NCI-H128 (cell line): ENCODE measurements around the gene PYGB.
"Not testable (repeated sequence)": the region's sequence is repeated elsewhere in the genome, so short reads cannot be mapped to it uniquely, and the experiment has no call there.

Experiments
- DNase-seq: peaks from one replicate; lab custom pipeline; 2025; ENCODE audit not compliant: unreplicated experiment; lab: John Stamatoyannopoulos, UW

Gene PYGB

DNA sequence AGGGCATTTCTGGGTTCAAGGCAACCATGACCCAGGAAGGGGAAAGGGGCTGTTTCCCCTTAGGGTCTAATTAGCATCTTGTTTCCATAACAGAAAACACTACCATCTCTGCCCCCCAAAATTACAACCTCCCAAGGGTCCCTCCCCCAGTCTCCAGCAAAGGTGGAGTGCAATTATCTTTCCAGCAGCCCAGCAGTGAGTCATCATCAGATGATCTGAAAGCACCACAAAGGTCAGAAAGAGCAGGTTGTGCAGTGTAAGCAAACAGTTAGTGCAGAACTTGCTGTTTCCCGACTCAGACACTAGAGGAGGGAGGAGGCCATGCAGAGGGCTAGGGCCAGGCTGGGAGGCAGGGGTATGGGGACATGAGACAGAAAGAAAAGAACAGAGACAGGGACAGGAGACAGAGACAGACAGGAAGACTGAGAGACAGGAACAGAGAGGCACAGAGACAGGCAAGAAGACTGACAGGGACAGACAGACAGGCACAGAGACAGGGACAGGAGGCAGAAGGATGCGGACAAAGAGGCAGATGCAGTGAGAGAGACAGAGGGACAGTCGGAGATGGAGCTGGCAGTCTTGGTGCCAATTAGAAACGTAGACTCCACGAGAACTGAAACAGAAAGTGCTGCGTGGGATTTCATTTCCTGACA, 62.5 kb downstream of the PYGB start:
- DNase-seq: peak; percentile 19

DNA sequence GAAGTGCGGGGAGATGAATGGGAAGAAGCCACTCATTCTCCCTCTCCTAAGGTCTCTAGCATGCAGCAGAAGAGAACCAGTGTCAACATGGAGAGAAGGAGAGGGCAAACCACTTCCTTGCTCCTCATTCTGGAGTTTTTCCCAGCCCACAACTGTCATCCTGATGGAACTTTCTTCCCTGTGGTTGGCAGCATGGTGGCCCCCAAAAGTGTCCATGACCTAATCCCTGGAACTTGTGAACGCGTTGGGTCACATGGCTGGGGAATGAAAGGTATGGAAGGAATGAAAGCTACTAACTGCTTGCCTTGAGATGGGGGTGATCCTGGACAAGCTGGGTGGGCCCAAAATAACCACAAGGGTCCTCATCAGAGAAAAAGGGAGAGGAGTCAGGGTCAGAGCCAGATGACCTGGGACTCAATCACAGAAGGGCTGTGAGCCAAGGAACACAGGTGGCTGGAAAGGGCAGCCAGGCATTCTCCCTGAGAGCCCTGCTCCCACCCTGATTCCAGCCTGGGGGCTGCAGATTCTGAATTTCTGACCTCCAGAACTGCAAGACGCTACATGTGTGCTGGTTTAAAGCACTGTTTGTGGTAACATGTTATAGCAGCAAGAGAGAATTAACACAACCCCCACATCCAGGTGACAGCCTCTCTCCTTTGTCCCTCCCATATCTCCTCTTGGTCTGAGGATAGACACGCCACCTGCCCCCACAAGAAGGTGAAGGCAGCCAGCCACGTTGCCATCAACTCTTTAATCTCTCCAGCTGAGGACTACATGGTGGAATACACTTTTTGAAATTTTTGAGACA, 63.2 kb downstream of the PYGB start:
- no peak for DNase-seq

DNA sequence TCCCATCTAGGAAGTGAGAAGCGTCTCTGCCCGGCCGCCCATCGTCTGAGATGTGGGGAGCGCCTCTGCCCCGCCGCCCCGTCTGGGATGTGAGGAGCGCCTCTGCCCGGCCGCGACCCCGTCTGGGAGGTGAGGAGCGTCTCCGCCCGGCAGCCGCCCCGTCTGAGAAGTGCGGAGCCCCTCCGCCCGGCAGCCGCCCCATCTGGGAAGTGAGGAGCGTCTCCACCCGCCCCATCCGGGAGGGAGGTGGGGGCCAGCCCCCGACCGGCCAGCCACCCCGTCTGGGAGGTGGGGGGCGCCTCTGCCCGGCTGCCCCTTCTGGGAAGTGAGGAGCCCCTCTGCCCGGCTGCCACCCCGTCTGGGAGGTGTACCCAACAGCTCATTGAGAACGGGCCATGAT, 64.8 kb downstream of the PYGB start:
- not testable (repeated sequence) for DNase-seq

DNA sequence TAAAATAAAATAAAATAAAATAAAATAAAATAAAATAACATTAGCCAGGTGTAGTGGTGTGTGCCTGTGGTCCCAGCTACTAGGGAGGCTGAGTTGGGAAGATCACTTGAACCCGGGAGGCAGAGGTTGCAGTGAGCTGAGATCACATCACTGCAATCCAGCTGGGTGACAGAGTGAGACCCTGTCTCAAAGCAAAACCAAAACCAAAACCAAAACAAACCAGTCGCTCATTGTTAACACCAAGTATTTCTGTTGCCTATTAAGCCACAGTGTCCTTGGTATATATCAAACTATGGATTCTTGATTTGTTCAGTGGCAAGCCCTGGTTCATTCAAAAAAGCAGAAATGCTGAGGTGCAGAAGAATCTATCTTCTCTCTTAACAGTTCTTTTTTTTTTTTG, 65.7 kb downstream of the PYGB start:
- DNase-seq: no peak

DNA sequence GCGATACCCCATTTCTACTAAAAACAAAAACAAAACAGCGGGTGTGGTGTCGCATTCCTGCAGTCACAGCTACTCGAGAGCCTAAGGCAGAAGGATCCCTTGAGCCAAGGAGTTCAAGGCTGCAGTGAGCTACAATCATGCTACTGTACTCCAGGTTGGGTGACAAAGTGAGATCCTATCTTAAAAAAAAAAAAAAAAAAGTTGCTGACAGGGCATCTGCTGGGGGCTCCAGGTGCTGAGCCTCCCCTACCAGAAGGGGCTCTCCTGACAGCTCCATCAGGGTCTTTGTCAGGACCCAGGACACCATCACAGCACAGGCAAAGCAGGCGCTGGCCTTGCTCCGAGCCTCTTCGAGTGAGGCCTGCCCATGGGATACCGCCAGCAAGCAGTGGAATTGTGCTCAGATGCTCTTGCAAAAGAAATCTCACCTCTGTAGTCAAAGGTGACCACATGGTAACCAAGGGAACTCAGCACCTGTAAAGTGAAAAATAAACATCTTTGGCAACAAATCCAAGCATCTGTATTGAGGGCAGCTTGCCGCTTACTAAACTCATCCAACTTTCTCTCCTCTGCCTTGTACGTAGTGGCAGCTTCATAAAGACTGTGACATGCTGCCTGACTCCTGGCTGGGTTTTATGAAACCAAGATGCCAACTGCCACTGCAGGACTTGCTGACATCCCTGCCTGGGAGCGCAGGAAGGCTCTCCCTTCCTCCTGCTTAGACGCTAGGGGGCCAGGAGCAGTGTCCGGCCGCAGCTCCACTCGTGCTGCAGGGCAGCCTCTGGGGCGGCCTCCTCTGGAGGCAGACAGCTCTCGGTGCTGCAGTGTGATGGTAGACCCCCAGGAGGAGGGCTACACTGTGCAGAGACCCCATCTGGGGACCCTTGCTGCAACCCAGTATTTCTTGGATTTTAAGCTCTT, 66.9 kb downstream of the PYGB start:
- DNase-seq: no peak

DNA sequence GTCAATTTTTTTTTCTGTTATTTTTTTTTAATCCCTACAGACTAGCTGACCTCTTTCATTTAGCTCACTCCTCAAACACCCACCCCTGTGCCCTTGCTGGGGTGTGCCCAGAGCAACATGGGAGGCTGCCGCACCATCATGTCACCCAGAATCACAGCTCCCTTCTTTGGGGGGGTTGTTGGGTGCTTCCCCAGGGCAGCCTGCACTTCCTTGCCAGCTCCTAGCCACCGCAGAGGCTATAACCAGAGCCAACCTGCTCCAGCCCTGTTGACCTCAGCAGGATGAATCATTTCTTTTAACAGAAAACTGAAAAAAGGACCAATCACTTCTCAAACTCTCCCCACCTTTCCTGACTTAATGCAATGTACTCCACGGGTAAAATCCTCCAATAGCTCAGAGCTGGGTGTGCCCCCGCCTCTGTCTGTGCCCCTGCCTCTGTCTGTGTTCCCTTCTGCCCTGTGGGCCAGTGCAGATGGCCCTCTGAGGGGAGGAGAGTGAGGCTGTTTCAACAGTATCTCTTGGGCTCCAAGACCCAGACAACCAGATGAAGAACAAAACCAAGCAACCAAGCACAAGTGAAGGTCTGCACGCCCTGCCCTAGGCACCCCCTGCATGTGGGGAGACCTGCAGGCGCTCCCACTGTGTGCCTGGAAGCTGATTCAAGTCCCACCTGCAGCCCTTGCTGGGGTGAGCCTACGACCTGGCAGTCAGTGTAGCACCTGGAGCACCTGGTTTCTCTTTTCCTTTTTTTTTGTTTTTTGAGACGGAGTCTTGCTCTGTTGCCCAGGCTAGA, 67.7 kb downstream of the PYGB start:
- no peak for DNase-seq

DNA sequence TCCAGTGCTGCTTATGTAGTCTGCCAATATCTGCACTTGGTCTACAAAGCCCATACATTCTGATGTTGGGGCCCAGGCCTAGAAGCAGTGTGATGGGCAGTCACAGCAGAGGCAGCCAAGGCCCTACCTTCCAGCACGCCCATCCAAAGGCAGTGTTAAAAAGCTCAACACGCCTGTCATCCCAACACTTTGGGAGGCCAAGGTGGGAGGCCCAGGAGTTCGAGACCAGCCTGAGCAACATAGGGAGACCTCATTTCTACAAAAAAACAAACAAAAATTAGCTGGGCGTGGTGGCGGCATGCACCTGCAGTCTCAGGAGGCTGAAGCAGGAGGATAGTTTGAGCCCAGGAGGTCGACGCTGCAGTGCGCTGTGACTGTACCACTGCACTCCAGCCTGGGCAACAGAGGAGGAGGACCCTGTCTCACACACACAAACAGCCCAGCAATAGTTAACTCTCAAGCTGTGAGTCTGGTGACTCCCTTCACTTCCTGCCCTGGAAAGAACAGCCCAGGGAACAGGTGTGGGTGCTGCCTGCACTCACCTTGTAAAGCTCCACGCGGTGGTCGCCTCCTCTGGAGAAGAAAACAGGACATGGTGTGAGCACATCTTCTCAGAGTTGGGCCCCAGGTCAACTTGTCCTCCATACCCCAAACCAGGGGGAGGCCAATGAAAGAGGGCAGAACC, 68.8 kb downstream of the PYGB start:
- DNase-seq: no peak

DNA sequence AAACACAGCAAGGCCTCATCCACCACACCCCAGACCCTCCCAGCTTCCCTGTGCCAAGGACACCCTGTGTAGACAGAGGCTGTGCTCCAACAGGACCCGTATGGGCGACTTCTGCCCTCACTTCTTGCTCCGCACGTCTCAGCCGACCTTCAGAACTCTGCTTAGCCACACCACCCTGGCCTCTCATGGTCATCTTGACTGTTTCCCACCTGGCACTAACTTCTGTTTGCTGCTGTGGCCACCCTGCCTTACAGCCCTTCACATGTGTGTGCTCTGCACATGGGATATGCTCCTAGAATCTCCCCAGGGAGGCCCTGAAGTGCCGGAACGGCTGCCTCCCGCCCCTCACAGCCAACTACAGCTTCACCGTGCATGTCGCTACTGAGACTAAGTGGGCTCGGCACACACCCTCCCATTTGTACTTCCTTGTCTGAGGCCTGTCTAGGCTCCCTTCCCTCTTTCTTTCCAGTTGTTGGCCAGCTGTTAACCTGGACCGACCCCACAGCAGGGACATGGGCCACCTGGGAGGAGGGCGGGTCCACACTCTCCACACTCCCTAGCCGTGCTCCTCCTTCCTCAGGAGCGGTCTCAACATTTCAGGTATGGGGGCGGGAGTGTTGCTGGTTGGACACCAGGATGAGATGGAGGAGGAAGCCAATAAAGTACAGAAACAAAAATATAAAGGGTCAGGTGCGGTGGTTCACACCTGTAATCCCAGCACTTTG, 69.6 kb downstream of the PYGB start:
- DNase-seq: no peak

DNA sequence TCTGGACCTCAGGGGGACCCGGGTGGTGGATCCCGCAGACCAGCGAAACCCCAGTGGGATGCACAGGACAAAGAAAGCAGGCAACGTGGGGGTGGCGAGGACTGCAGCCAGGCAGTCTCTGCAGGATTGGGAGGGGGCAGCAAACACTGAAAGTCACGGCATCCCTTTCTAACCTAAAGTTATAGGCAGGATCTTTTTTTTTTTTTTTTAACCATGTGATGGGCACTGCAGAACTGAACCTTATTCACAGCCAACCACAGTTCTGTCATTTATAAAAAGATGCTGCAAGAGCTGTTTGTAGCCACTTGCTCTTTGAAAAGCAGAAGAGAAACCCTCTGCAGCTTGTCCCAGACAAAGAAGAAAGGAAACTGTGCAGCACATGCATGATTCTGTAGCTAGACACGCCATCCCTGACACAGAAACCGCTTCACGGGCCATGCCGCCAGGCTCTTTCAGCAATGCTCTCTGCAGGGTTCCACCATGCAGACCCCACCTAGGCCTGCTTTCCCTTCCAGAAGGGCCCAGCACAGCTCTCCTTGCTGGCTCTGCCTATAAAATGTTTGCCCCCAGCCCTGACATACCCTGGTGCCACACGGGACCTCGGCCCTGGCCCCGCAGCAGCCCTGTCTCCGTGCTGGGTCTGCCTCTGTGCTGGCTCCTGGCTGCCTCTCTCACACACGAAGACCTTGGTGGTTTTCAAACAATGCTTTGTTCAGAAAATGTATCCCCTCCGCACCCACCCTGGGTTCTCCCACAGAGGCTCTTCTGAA, 70.8 kb downstream of the PYGB start:
- no peak for DNase-seq

DNA sequence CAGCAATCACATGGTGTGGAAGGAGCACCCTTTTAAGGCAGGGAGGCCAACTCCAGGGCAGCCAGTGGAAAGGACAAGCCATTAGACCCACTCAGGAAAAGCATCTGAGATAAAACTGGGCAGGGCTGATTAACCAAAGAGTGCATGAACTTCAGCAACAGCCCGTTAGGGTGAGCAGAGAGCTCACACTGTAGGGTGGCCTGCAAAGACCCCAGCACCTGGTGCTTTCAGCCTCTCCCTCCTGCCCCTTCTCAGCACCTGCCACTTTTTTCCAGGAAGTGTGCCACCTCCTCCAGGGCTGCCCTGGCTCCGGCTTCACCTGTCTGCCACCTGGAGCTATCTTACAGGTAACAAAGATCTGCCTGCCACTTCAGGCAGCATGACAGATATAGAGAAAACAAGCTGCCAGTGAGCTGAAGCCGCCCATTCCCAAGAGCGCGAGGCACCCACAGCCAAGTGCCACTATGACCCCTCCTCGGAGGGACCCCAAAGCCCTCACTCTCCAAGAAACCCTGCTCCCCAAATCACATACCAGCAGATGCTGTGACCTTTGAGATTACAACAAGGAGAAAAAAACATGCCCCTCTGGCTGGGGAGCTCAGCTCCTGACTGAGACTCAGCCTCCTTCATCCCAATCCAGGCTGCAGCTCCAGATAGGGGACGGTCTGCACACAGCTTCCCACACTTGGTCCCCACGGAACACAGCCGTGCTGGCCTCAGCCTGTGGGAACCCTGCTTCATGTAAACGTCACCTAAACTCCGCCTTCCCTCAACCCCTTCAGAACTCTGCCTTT, 71.6 kb downstream of the PYGB start:
- peak; percentile 59 for DNase-seq

DNA sequence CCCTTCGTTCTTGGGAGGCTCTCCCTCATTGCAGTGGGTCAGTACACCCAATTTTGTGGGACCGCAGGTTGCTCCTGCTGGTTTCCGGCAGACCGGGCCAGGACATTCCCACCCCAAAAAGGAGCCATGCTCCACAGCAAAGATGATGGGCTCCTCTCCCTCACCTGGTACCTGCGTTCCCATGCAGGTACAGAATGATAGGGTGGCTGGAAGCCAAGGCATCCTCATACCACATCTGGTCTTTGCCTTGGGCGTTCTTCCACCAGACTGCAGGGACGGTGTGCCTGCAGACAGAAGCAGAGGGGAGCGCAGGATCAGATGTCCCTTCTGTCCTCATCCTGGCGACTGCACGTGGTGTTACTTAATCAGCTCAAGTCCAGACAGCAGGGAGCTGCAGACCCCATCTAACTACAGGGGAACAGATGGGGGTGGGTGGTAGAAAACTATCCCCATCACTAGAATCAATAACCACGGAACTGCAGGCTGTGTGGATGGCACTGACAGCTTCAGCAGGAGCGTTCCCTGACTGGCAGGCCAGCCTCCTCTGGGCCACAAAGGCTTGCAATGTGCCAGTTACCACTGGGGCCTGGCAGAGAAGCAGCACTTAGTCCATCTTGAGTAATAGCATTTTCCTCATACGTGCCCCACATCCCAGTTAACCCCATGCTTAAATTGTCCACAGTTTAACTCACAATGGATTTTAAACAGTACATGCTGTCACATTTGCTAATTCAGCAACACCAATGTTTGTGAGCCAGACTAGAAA, 72.3 kb downstream of the PYGB start:
- DNase-seq: no peak

DNA sequence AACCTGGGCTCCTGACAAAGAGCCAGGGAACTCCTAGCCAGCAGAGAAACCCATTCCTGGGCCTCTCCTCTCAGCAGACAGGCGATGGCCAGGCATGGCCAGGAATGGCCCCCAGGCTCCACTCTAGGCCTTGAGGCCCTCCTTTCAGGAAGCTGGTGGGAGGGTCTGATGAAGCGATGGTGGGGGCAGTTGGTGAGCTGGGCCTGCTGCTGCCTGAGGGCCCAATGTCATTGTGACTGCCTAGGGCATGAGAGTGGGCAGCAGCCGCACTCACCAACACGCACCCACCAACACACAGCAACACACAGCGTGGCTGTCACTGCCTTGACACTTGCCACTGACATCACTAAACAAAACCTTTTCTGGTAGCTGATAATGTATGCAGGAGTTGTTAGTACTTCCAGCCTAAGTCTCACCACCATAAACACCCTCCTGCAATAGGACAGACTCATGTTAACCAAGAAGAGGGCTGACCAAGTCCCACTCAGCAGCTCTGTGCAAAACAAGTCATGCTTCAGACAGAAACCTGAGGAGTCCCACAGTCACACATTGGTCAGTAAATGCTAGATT, 73.5 kb downstream of the PYGB start:
- DNase-seq: no peak

DNA sequence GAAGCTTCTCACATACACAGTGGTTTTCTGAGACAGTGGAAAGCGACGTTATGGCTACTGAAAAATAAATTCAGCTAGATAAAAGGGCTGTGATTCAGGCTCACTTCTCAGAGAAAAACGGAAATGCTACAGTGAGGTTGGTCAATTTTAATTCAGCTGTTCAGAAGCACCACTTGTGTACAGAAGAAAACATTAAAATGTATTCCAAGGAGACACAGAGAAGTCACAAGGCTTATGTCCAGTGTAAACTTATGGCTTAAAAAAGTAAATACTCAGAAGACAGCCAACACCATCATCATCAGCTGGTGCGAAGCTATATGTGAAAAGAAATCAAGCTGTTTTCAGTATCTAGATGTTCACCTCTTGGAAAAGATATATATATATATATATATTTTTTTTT, 74.1 kb downstream of the PYGB start:
- DNase-seq: no peak

DNA sequence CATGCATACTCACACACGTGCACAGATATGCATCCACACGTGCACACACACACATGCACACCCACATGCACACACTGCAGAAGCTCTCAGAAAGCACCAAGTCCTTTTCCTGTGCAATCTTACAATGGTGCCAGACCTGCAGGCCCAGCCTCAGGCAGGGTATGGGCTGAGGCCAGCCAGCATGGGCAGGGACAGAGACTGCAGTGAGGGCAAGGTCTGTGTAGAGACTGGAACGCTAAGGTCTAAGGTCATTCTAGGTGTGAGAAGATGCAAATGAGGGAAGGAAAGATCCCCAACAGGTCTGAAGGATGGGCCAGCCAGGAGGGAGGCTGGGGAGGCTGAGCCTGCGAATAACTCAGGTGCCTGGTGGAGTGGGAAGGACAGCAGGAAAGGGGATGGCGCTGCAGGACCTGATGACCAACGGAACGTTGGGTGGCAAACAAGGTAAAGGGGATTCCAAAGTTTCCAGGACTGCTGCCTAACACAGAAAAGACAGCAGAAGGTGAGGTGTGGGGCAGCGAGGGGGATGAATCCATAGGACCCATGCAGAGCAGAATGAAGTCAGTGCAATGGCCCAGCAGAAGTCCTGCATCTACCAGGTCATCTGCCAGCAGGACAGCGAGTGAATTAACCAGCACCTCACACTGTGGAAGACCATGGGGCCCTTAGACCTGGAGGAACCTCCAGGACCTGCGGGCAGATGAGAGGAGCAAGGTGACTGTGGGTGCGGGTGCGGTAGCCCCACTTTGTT, 75.8 kb downstream of the PYGB start:
- no peak for DNase-seq

DNA sequence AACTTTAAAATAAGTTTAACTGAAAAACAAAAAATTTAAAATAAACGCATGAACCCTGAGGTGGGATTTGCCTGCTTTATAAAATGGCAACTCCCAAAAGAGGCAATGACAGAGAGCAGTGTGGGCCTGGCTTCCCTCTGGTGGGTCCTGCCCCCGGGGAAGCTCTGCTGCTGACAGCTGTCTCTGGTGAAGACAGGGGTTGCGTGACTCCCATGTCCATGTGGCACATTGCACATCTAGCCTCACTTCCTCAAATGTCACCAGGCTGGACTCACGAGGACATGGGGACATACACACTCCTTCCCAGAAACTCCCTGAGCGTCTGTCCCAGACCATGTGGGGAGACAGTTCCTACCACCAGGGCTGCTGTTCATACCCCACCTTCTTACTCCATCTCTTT, 76.5 kb downstream of the PYGB start:
- DNase-seq: no peak

DNA sequence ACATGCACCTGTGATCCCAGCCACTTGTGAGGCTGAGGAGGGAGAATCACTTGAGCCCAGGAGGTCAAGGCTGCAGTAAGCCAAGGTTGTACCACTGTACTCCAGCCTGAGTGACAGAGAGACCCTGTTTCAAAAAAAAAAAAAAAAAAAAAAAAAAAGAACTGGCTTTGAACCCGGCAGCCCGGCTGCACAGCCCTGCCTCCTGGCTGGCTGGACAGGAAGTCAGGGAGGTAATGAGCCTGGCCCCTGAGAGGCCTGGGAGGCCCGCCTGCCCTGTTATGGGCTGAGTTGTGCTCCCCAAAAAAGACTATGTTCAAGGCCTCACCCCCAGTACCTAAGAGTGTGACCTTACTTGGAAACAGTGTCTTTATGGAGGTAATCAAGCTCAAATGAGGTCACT, 77.2 kb downstream of the PYGB start:
- DNase-seq: no peak
